Skeletal muscle tissue (tissue), 4 donors: ENCODE results near the gene CIRBP. TPM values are rescaled to one million over a fixed set of nuclear protein-coding genes. Genes with fewer than 3 reads are reported as not detected.

Experiments
- H3K27ac ChIP-seq: one replicate; pipeline ENCODE4 v1.7.0; 2013; ENCODE audit warnings: mild to moderate bottlenecking, low read depth, low read length, inconsistent platforms
- H3K27me3 ChIP-seq, 3 donors: one replicate each; pipeline ENCODE4 v1.7.0; 2013; ENCODE audit warnings: low read length in 3 of 3; ENCODE audit not compliant: control insufficient read depth in 3 of 3, insufficient read depth in 3 of 3
- H3K36me3 ChIP-seq, 3 donors: one replicate each; pipeline ENCODE4 v1.7.0; 2013; ENCODE audit warnings: low read length in 3 of 3; ENCODE audit not compliant: control insufficient read depth in 3 of 3, insufficient read depth in 3 of 3
- H3K4me1 ChIP-seq, 3 donors: one replicate each; pipeline ENCODE4 v1.7.0; 2013; ENCODE audit warnings: low read length in 3 of 3, mild to moderate bottlenecking in 3 of 3; ENCODE audit not compliant: control insufficient read depth in 3 of 3, insufficient read depth in 3 of 3
- H3K4me3 ChIP-seq, 3 donors: one replicate each; pipeline ENCODE4 v1.7.0; 2013; ENCODE audit warnings: low read length in 3 of 3
- H3K9ac ChIP-seq, 3 donors: one replicate each; pipeline ENCODE4 v1.7.0; 2013; ENCODE audit warnings: low read length in 3 of 3, mild to moderate bottlenecking in 3 of 3, moderate library complexity in 2 of 3, low read depth in 1 of 3
- H3K9me3 ChIP-seq, 3 donors: one replicate each; pipeline ENCODE4 v1.7.0; 2013; ENCODE audit warnings: low read length in 3 of 3; ENCODE audit not compliant: control insufficient read depth in 3 of 3
- total RNA-seq: library from RNA; depleted of rRNA; stranded (reverse); fragments of >200 nt; gene quantifications from one replicate; pipeline ENCODE4 v1.2.3, GENCODE V29; 2014
- donor health status: Osteomylitis.

CIRBP gene
- total RNA-seq, 1 donor from 2014 or later: 413 TPM

GRCh38 chr19:1231729-1232637 lies 37.1 kb upstream of the CIRBP start:
- H3K4me1 ChIP-seq: peaks cover 7 to 22% (median 9%) of the 10 kb centered on the region in 3 donors
- H3K4me3 ChIP-seq: no peak overlapping the region
- H3K27me3 ChIP-seq: peaks cover 0 to 8% (median 7%) of the 10 kb centered on the region in 3 donors
- H3K9me3 ChIP-seq: no peaks in the 10 kb centered on the region
- no peak overlapping the region for H3K27ac ChIP-seq
- H3K36me3 ChIP-seq: peaks cover 0 to 4% (median 0%) of the 10 kb centered on the region in 3 donors
- H3K9ac ChIP-seq: no peak overlapping the region

- no peaks in the 10 kb centered on the region for H3K36me3 ChIP-seq
- H3K9ac ChIP-seq: no peak overlapping the region
- peaks cover 9 to 22% (median 12%) of the 10 kb centered on the region in 3 donors for H3K4me1 ChIP-seq
- no peak overlapping the region for H3K27ac ChIP-seq
- H3K4me3 ChIP-seq: no peak overlapping the region
- H3K27me3 ChIP-seq: peaks cover 0 to 8% (median 7%) of the 10 kb centered on the region in 3 donors
- H3K9me3 ChIP-seq: no peaks in the 10 kb centered on the region
Observed at GRCh38 chr19:1232652-1233072, 36.5 kb upstream of the CIRBP start.

DNA sequence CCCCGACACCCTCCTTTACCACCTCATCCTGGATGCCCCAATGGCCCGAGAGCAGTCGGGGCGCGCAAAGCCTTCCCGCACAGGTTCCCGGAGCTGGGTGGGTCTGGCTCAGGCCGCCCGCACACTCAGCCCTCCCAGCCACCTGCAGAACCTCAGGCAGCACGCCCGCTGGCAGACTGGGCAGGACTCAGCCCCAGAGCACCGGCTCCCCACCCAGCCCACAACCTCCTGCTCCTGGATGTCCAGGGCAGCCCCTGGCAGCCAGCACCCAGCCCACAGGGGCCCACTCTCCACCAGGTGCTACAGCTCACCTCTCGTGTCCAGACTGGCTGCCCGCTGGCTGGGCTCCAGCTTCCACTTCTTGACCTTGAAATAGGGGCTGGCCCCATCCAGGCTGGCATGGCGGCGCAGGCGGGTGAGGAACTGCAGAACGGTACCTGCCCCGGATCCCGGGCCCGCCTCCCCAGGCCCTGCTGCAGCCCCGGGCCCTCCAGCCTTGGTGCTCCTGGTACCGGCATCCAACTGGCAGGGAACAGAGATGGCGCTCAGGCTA lies 35.9 kb upstream of the CIRBP start:
- Histone ChIP-seq H3K36me3 (no peaks in the 10 kb centered on the region), H3K27ac (no peak overlapping the region), H3K27me3 (peaks cover 0 to 8% (median 7%) of the 10 kb centered on the region in 3 donors), H3K4me1 (peaks cover 9 to 24% (median 14%) of the 10 kb centered on the region in 3 donors), H3K9ac (no peak overlapping the region), H3K9me3 (no peaks in the 10 kb centered on the region), H3K4me3 (no peak overlapping the region)

DNA sequence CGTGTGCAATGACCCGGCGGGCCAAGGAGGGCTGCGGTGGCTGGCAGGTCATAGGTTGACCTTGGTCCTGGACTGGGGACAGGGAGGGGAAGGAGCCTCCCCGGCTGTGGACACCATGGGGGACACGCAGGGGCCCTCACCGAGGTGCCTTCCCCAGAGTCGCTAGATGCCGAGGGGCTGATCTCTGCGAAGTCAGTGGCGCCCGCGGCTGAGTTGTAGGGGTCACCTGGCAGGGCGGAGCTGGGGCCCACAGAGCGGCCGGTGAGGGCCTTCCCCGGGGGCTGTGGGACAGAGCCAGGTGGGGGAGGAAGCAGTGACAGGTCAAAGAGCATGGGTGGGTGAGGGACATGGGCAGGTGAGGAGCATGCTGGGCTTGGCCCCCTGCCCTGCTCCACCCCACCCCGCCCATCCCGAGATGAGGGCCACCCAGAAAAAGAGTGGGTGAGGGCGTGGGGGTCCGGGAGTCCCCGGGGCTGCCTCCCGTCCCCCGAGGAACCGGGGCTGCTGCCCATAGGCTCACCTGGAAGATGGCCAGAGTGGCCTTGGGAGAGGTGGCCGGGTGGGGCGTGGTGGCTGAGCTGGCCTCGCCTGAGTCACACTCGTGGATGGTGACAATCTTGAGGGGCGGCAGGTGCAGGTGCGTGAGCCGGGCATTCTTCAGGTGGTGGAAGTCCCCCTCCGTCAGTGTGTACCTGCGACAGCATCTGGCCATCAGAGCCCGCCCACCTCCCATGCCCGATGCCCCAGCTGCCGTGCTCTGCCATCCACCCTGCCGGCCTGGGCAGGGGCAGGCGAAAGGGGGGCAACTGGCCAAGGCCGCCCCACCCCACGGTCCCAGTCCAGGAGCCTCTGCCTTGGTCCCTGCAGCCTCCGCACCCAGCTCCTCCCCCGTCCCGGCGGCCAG lies 34.8 kb upstream of the CIRBP start:
- no peaks in the 10 kb centered on the region for H3K36me3 ChIP-seq
- H3K9ac ChIP-seq: no peak overlapping the region
- no peaks in the 10 kb centered on the region for H3K9me3 ChIP-seq
- peaks cover 9 to 30% (median 17%) of the 10 kb centered on the region in 3 donors for H3K4me1 ChIP-seq
- no peak overlapping the region for H3K4me3 ChIP-seq
- no peak overlapping the region for H3K27ac ChIP-seq
- H3K27me3 ChIP-seq: peaks cover 0 to 8% (median 7%) of the 10 kb centered on the region in 3 donors

DNA sequence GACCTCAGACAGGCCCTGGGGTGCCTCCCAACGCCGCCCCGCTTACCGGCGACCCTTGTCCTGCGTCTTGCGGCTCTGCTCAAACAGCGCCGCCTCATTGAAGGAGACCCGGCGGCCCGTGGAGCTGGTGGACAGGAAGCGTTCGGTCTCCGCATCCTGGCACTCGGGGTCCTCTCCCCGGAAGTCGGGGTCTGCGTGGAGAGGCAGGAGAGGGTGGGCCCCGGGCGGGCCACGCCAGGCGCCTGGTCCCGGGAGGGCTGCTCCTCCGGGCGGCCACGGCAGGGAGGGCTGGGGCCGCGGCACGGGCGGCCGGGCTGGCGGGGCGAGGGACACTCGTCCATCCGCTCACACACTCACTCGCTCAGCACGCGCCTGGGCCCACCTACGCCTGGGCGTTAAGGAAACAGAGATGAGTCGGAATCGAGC lies 34.2 kb upstream of the CIRBP start:
- peaks cover 0 to 8% (median 7%) of the 10 kb centered on the region in 3 donors for H3K27me3 ChIP-seq
- H3K9me3 ChIP-seq: no peaks in the 10 kb centered on the region
- H3K27ac ChIP-seq: no peak overlapping the region
- H3K9ac ChIP-seq: no peak overlapping the region
- peaks cover 9 to 35% (median 17%) of the 10 kb centered on the region in 3 donors for H3K4me1 ChIP-seq
- no peak overlapping the region for H3K4me3 ChIP-seq
- no peaks in the 10 kb centered on the region for H3K36me3 ChIP-seq

DNA sequence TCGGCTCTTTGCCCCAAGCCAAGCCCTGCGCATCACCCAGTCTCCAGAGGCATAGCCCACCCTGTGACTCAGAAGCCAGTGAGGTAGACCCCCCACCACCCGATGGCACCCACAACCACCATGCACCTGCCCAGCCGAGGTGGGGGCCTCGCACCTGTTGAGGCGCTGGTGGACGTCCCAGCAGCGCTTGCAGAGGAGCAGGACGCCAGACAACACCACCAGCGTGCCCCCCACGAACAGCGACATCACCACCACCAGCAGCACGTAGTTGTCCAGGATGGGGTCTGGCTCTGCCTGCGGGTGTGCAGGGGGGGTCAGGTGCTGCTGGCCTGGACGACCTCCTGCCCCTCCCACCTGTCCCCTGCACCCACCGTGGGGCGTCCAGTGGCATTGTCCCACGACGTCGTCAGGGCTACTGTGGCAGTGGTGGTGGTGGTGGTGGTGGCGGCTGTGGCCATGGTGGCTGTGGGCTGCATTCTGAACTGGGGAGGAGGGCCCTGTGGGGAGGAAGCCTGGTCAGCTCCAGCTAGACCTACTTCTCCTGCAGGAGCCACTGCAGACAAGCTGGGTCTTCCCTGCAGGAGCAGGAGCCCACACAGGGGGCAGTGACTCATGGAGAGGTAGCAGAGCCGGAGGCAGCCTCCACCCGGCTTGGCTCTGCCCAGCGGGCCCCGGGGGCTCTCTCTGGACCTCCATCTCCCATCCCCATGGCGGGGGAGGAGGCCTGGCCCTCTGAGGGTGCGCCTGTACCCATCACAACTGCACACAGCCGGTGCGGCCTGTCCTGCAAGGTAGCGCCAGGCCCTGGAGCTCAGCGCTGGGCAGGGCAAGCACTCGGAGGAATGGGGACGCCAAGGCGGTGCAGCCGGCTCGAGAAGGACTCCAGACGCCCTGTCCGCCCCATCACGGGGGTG lies 33.2 kb upstream of the CIRBP start:
- Histone ChIP-seq H3K9me3 (no peaks in the 10 kb centered on the region), H3K4me1 (peaks cover 11 to 38% (median 22%) of the 10 kb centered on the region in 3 donors), H3K27ac (no peak overlapping the region), H3K36me3 (no peaks in the 10 kb centered on the region), H3K4me3 (no peak overlapping the region), H3K9ac (no peak overlapping the region), H3K27me3 (peaks cover 0 to 8% (median 7%) of the 10 kb centered on the region in 3 donors)

DNA sequence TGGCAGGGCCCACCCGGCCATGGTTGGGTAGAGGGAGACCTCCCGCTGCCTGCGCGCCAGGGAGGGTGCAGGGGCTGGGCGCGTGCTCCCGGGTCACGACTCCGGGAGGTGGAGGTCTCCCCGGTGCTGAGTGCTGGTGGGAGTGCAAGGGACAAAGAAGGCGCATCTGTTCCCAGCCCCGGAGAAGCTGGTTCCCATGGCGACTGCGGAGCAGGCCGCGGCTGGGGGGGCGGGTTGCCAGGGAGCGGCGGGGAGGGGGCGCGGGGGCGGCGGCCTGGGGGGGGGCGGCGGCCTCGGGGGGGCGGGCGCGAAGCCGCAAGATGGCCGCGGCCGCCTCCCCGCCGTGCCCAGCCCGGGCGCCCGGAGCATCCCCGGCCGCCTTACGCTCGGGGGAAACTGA lies 32.6 kb upstream of the CIRBP start:
- Histone ChIP-seq H3K36me3 (no peaks in the 10 kb centered on the region), H3K4me1 (peaks cover 17 to 43% (median 27%) of the 10 kb centered on the region in 3 donors), H3K27me3 (peaks cover 0 to 8% (median 7%) of the 10 kb centered on the region in 3 donors), H3K27ac (no peak overlapping the region), H3K9me3 (no peaks in the 10 kb centered on the region), H3K4me3 (peak overlapping the region in 1 of 3 donors; percentile 51), H3K9ac (no peak overlapping the region)

- Histone ChIP-seq H3K36me3 (no peaks in the 10 kb centered on the region), H3K27ac (no peak overlapping the region), H3K9ac (peak overlapping the region in 2 of 3 donors; percentile 56 to 57), H3K9me3 (no peaks in the 10 kb centered on the region), H3K27me3 (peaks cover 0 to 8% (median 7%) of the 10 kb centered on the region in 3 donors), H3K4me1 (peaks cover 19 to 39% (median 28%) of the 10 kb centered on the region in 3 donors), H3K4me3 (peak overlapping the region in 2 of 3 donors; percentile 41 to 51)
Observed at GRCh38 chr19:1237027-1237659, 32.0 kb upstream of the CIRBP start.
